NCI-H187 treated with DMSO at 0.1 percent for 48 hours (cell line): ENCODE measurements around the gene FNDC10.
"Not testable (repeated sequence)": the region's sequence is repeated elsewhere in the genome, so short reads cannot be mapped to it uniquely, and the experiment has no call there.

Source experiments
- DNase-seq: peaks from one replicate; lab custom pipeline; 2025; lab: John Stamatoyannopoulos, UW

The FNDC10 gene

GRCh38 chr1:1599030-1599934, 653 bp downstream of the FNDC10 start:
- no peak for DNase-seq

- no peak for DNase-seq
Observed at GRCh38 chr1:1598720-1599029, 1.3 kb downstream of the FNDC10 start.

- DNase-seq = no peak
Observed at GRCh38 chr1:1598051-1598719, 1.8 kb downstream of the FNDC10 start.

GRCh38 chr1:1597275-1597930, 2.5 kb downstream of the FNDC10 start:
- DNase-seq = no peak

GRCh38 chr1:1596493-1597274, 3.3 kb downstream of the FNDC10 start:
- DNase-seq = no peak

- DNase-seq = not testable (repeated sequence)
Observed at GRCh38 chr1:1595341-1595740, 4.6 kb downstream of the FNDC10 start.

GRCh38 chr1:1594602-1595260, 5.2 kb downstream of the FNDC10 start:
- DNase-seq = no peak

- DNase-seq = no peak
Observed at GRCh38 chr1:1593834-1594601, 5.9 kb downstream of the FNDC10 start.

- no peak for DNase-seq
Observed at GRCh38 chr1:1591452-1591851, 8.5 kb downstream of the FNDC10 start.

GRCh38 chr1:1583347-1584010, 16.5 kb downstream of the FNDC10 start:
- no peak for DNase-seq

- DNase-seq = no peak
Observed at GRCh38 chr1:1582585-1583346, 17.2 kb downstream of the FNDC10 start.

GRCh38 chr1:1578371-1578940, 21.5 kb downstream of the FNDC10 start:
- DNase-seq = no peak

- DNase-seq = no peak
Observed at GRCh38 chr1:1577367-1578011, 22.4 kb downstream of the FNDC10 start.

- DNase-seq = peak; percentile 56
Observed at GRCh38 chr1:1574721-1575537, 25.0 kb downstream of the FNDC10 start, which contains the start of gene SSU72. TSS of gene SSU72 (minus strand) at chr1:1574863. CDS start at chr1:1574557, 306 bp downstream.

- DNase-seq = no peak
Observed at GRCh38 chr1:1573843-1574720, 25.9 kb downstream of the FNDC10 start.

GRCh38 chr1:1569341-1569740, 30.6 kb downstream of the FNDC10 start:
- no peak for DNase-seq

GRCh38 chr1:1567891-1568291, 32.0 kb downstream of the FNDC10 start:
- DNase-seq = no peak
